Kidney epithelial cell (primary cell): ENCODE data around the gene RGL4. TPM values are rescaled to one million over a fixed set of nuclear protein-coding genes. Genes with fewer than 3 reads are reported as not detected.

Experiments
- DNase-seq: peaks from one replicate; pipeline ENCODE4 v3.0.0-alpha.2; 2010; ENCODE audit warnings: low read depth
- H3K27me3 ChIP-seq: 2 replicates; pipeline ENCODE4 v1.6.0; 2011; ENCODE audit warnings: low read length; ENCODE audit not compliant: control insufficient read depth, insufficient read depth
- H3K36me3 ChIP-seq: 2 replicates; pipeline ENCODE4 v1.5.1; 2011; ENCODE audit warnings: low read length; ENCODE audit not compliant: control insufficient read depth, insufficient read depth
- H3K4me3 ChIP-seq: 2 replicates; pipeline ENCODE4 v1.5.1; 2011; ENCODE audit warnings: low read depth, mild to moderate bottlenecking, control low read depth, low read length
- CTCF ChIP-seq: IDR thresholded peaks from 2 replicates; pipeline ENCODE4 v1.5.1; 2011; ENCODE audit warnings: mild to moderate bottlenecking, moderate library complexity, low read length, control low read depth, inconsistent platforms; ENCODE audit not compliant: insufficient read depth, poor library complexity, severe bottlenecking
- total RNA-seq: library from RNA; depleted of rRNA; stranded (reverse); fragments of >200 nt; gene quantifications from 2 replicates; pipeline ENCODE4 v1.2.3, GENCODE V29; 2015

The RGL4 gene
- total RNA-seq, 1 donor from 2014 or later, result not detected

DNA sequence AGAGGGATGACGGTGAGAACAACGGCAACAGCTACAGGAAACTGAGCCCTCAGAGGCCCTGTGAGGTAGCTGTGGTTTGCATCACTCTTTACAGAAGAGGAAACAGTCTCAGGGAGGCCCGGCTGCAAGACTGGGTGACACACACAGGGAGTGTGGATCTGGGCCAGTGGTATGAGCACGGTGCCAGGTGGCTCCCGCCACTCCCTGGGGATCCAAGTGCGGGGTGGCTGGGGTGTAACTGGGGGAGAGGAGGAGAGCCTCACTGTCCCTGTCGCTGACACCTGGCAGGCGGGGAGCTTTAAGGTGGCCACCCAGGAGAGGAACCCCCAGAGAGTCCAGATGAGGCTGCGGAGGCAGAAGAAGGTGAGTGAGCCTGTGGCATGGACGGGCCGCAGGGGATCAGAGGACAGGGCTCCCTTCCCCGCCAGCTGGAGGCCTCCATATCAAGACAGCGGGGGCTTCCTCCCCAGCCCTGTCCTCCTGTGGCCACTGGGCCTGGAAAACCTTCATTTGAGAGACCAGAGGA is 5.6 kb downstream of the RGL4 start:
- Histone ChIP-seq H3K4me3 (no peak overlapping the region), H3K36me3 (peaks cover 3% of the 10 kb centered on the region), H3K27me3 (no peaks in the 10 kb centered on the region)
- DNase-seq, result no peak
- TF ChIP-seq CTCF, result no peak

GRCh38 chr22:23697031-23697970 is 6.5 kb downstream of the RGL4 start:
- DNase-seq, result no peak
- TF ChIP-seq CTCF, result no peak
- Histone ChIP-seq H3K27me3 (no peaks in the 10 kb centered on the region), H3K4me3 (no peak overlapping the region), H3K36me3 (peaks cover 3% of the 10 kb centered on the region)

GRCh38 chr22:23698094-23698493 is 7.3 kb downstream of the RGL4 start:
- no peak for TF ChIP-seq CTCF

GRCh38 chr22:23698673-23699235 is 7.9 kb downstream of the RGL4 start:
- Histone ChIP-seq H3K27me3 (no peaks in the 10 kb centered on the region), H3K36me3 (peaks cover 3% of the 10 kb centered on the region), H3K4me3 (no peak overlapping the region)
- TF ChIP-seq CTCF, result no peak
- no peak for DNase-seq

More at GRCh38 chr22:23698094-23698493, 7.3 kb downstream of the RGL4 start:
- DNase-seq, result no peak
- Histone ChIP-seq H3K36me3 (peaks cover 3% of the 10 kb centered on the region), H3K27me3 (no peaks in the 10 kb centered on the region), H3K4me3 (no peak overlapping the region)

DNA sequence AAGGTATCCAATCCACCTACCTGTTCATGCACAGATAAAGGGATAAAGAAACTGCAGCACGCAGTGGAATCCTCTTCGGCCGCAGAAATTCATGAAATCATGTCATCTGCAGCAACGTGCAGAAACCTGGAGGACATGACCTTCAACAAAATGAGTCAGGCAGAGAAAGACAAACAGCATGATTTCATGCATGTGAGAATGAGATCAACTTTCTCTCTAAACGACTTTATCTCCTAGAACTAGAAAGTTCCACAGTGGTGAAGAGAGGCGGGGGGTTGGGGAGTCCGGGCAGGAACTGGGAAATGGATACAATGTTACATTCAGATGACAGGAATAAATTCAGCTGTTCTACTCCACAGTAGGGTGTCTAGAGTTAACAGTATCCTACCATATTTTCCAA is 9.9 kb downstream of the RGL4 start:
- H3K36me3 ChIP-seq, result peaks cover 3% of the 10 kb centered on the region
- H3K27me3 ChIP-seq, result no peaks in the 10 kb centered on the region
- TF ChIP-seq CTCF, result no peak
- no peak for DNase-seq
- H3K4me3 ChIP-seq, result no peak overlapping the region
